Astrocyte (in vitro differentiated cells and primary cell): ENCODE measurements around the gene EPOP. TPM values are rescaled to one million over a fixed set of nuclear protein-coding genes. Genes with fewer than 3 reads are reported as not detected.

Source experiments
- DNase-seq: peaks from one replicate; pipeline ENCODE4 v3.0.0-alpha.2; 2010; ENCODE audit warnings: low read depth
- FAIRE-seq: peaks from 2 replicates; lab custom pipeline; 2011; peaks lifted over from hg19 to GRCh38; lab: Jason Lieb, UNC
- H2AFZ ChIP-seq: 2 replicates; pipeline ENCODE4 v1.6.0; 2012; ENCODE audit warnings: low read depth, low read length, inconsistent platforms
- H3K27ac ChIP-seq: 2 replicates; pipeline ENCODE4 v1.5.1; 2011; ENCODE audit warnings: low read depth, low read length, inconsistent platforms
- H3K27me3 ChIP-seq: 2 replicates; pipeline ENCODE4 v1.6.0; 2011; ENCODE audit warnings: low read length, inconsistent platforms; ENCODE audit not compliant: insufficient read depth
- H3K36me3 ChIP-seq: 2 replicates; pipeline ENCODE4 v1.5.1; 2011; ENCODE audit warnings: low read length, inconsistent platforms; ENCODE audit not compliant: insufficient read depth
- H3K4me1 ChIP-seq: 2 replicates; pipeline ENCODE4 v1.5.1; 2011; ENCODE audit warnings: low read length, inconsistent platforms; ENCODE audit not compliant: insufficient read depth
- H3K4me2 ChIP-seq: 2 replicates; pipeline ENCODE4 v1.6.0; 2012; ENCODE audit warnings: low read length, inconsistent platforms
- H3K4me3 ChIP-seq: 2 replicates; pipeline ENCODE4 v1.5.1; 2011; ENCODE audit warnings: low read depth, mild to moderate bottlenecking, low read length, inconsistent platforms; ENCODE audit not compliant: insufficient read depth
- H3K79me2 ChIP-seq: 2 replicates; pipeline ENCODE4 v1.6.0; 2012; ENCODE audit warnings: mild to moderate bottlenecking, low read length, inconsistent platforms; ENCODE audit not compliant: insufficient read depth
- H3K9ac ChIP-seq: 2 replicates; pipeline ENCODE4 v1.6.0; 2012; ENCODE audit warnings: mild to moderate bottlenecking, low read length, inconsistent platforms
- H3K9me3 ChIP-seq: 2 replicates; pipeline ENCODE4 v1.5.1; 2012; ENCODE audit warnings: low read depth, mild to moderate bottlenecking, low read length, inconsistent platforms; ENCODE audit not compliant: insufficient read depth
- H4K20me1 ChIP-seq: 2 replicates; pipeline ENCODE4 v1.6.0; 2012; ENCODE audit warnings: low read length, inconsistent platforms; ENCODE audit not compliant: insufficient read depth
- H3K27ac Mint-ChIP-seq: one replicate; pipeline ENCODE4 v1.8.0; 2021; ENCODE audit warnings: mild to moderate bottlenecking, mixed read lengths; ENCODE audit not compliant: unreplicated experiment
- H3K27me3 Mint-ChIP-seq: one replicate; pipeline ENCODE4 v1.8.0; 2021; ENCODE audit warnings: low read depth, mixed read lengths; ENCODE audit not compliant: unreplicated experiment
- H3K36me3 Mint-ChIP-seq: one replicate; pipeline ENCODE4 v1.8.0; 2021; ENCODE audit warnings: low read depth, mixed read lengths; ENCODE audit not compliant: unreplicated experiment
- H3K4me1 Mint-ChIP-seq: one replicate; pipeline ENCODE4 v1.8.0; 2021; ENCODE audit warnings: low read depth, mixed read lengths; ENCODE audit not compliant: unreplicated experiment
- H3K4me3 Mint-ChIP-seq: one replicate; pipeline ENCODE4 v1.8.0; 2021; ENCODE audit warnings: mild to moderate bottlenecking, moderate library complexity, mixed read lengths; ENCODE audit not compliant: unreplicated experiment
- H3K9me3 Mint-ChIP-seq: one replicate; pipeline ENCODE4 v1.8.0; 2021; ENCODE audit warnings: mild to moderate bottlenecking, mixed read lengths; ENCODE audit not compliant: unreplicated experiment
- EZH2 ChIP-seq: IDR thresholded peaks from 2 replicates; pipeline ENCODE4 v1.6.1; 2012; ENCODE audit warnings: mild to moderate bottlenecking, low read length, inconsistent platforms; ENCODE audit not compliant: insufficient read depth
- total RNA-seq: library from RNA; stranded (reverse); gene quantifications from 2 replicates; pipeline ENCODE4 v1.2.1, GENCODE V29; 2021
- TF ChIP-seq, protein P1 (sequence below): IDR thresholded peaks from 2 replicates; pipeline ENCODE4 v1.5.1; 2011; ENCODE audit warnings: low read depth, mild to moderate bottlenecking, inconsistent platforms, low read length, moderate library complexity; ENCODE audit not compliant: insufficient read depth

EPOP gene
- total RNA-seq, 1 donor from 2014 or later = 4.1 TPM

DNA sequence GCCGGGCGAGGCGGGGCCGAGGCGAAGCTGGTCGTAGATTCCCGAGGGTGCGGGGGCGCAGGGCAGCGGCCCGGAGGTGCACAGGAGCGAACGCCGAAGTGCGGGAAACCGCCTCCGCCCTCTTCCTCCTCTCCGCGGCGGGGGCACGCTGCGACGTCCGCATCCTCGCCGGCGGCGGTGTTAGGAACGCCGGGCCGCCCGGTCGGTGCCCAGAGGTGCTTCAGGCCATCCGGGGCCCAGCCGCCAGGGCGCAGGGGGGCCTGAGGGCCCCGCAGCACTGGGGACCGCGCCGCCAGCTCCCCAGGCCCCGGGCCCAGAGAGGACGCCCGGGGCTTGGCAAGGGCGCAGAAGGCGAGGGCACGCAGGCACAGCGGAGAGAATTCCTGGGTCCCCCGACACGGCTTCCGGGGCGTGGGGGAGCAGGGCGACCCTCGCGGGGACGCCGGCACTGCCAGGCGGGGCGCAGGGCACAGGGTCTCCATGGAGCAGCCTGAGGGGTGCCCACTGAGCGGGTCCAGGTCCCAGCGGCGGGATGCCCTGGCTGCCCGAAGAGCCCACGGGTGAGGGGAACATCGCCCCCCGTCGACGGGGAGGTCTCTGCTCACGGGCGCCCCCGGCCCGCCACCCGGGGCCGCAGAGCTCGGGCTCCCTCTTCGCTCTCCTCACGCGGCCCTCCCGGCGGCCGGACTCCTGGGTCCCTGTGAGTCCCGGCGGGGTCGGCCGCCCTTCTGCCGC, 576 bp downstream of the EPOP start:
- Histone ChIP-seq H2AFZ (peak overlapping the region; percentile 60), H3K27me3 (peaks cover 62% of the 10 kb centered on the region), H3K4me2 (peak overlapping the region; percentile 83), H3K9ac (peak overlapping the region; percentile 54), H4K20me1 (peaks cover 15% of the 10 kb centered on the region), H3K27ac (no peak overlapping the region), H3K4me3 (peak overlapping the region; percentile 51), H3K4me1 (peaks cover 9% of the 10 kb centered on the region), H3K36me3 (no peaks in the 10 kb centered on the region), H3K9me3 (no peaks in the 10 kb centered on the region), H3K79me2 (no peaks in the 10 kb centered on the region)
- FAIRE-seq (no peak), DNase-seq (no peak)
- peak; percentile 99 for TF ChIP-seq EZH2
- TF ChIP-seq, protein P1, sequence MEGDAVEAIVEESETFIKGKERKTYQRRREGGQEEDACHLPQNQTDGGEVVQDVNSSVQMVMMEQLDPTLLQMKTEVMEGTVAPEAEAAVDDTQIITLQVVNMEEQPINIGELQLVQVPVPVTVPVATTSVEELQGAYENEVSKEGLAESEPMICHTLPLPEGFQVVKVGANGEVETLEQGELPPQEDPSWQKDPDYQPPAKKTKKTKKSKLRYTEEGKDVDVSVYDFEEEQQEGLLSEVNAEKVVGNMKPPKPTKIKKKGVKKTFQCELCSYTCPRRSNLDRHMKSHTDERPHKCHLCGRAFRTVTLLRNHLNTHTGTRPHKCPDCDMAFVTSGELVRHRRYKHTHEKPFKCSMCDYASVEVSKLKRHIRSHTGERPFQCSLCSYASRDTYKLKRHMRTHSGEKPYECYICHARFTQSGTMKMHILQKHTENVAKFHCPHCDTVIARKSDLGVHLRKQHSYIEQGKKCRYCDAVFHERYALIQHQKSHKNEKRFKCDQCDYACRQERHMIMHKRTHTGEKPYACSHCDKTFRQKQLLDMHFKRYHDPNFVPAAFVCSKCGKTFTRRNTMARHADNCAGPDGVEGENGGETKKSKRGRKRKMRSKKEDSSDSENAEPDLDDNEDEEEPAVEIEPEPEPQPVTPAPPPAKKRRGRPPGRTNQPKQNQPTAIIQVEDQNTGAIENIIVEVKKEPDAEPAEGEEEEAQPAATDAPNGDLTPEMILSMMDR = no peak
- Mint-ChIP-seq H3K9me3 (no peaks in the 10 kb centered on the region), H3K4me3 (no peak overlapping the region), H3K27me3 (peaks cover 47% of the 10 kb centered on the region), H3K36me3 (no peaks in the 10 kb centered on the region), H3K4me1 (peaks cover 8% of the 10 kb centered on the region), H3K27ac (no peak overlapping the region)

DNA sequence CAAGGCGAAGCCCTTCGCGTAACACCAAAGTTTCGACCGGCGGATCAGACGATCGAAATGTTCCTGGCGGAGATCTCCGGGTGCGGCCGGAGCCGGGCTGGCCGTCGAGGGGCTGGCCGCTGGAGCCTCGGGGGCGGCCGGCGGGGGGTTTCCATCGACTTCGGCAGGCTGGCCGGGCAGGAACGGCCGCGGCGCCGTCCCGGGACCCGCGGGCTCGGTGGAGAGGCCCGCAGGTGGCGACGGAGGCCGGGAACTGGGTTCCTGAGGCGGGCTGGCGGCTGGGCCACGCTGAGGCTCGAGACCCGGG, 1.1 kb downstream of the EPOP start:
- H3K36me3 Mint-ChIP-seq = no peaks in the 10 kb centered on the region
- H3K27me3 Mint-ChIP-seq = peaks cover 52% of the 10 kb centered on the region
- Histone ChIP-seq H3K36me3 (no peaks in the 10 kb centered on the region), H3K27me3 (peaks cover 67% of the 10 kb centered on the region), H3K9ac (no peak overlapping the region), H2AFZ (peak overlapping the region; percentile 60), H4K20me1 (peaks cover 15% of the 10 kb centered on the region), H3K4me3 (no peak overlapping the region), H3K4me1 (peaks cover 9% of the 10 kb centered on the region), H3K4me2 (peak overlapping the region; percentile 83), H3K9me3 (no peaks in the 10 kb centered on the region), H3K27ac (no peak overlapping the region), H3K79me2 (no peaks in the 10 kb centered on the region)
- peaks cover 8% of the 10 kb centered on the region for H3K4me1 Mint-ChIP-seq
- no peak for FAIRE-seq
- TF ChIP-seq, protein P1 = no peak
- no peak for TF ChIP-seq EZH2
- DNase-seq = no peak
- H3K27ac Mint-ChIP-seq = no peak overlapping the region
- H3K9me3 Mint-ChIP-seq = no peaks in the 10 kb centered on the region
- H3K4me3 Mint-ChIP-seq = no peak overlapping the region
